Esophagus muscularis mucosa (tissue), 4 donors: ENCODE measurements around the gene SCGB3A1.

ENCODE experiments used
- CTCF ChIP-seq, 3 experiments: fragments of 200-600 bp in 2 of 3; fragments of 450-650 bp in 1 of 3; sonication (generic) in 2 of 3; IDR thresholded peaks; one replicate each; pipeline ENCODE4 v1.5.1; 2017 to 2019; ENCODE audit warnings: antibody characterized with exemption in 3 of 3, mild to moderate bottlenecking in 2 of 3, moderate library complexity in 1 of 3
- EP300 ChIP-seq: sonication (generic); formaldehyde crosslinking; IDR thresholded peaks from one replicate; pipeline ENCODE4 v1.6.1; 2017; ENCODE audit warnings: antibody characterized with exemption
- POLR2A ChIP-seq: fragments of 450-650 bp; IDR thresholded peaks from one replicate; pipeline ENCODE4 v1.6.1; 2017; ENCODE audit warnings: antibody characterized with exemption, moderate library complexity, mild to moderate bottlenecking, low read depth

GRCh38 chr5:180586870-180587269 is 4.4 kb downstream of the SCGB3A1 start:
- TF ChIP-seq CTCF (IDR thresholded peaks at IDR 0.05): no peak
- TF ChIP-seq EP300: no peak
- TF ChIP-seq POLR2A: no peak
